Stimulated activated CD4-positive, alpha-beta T cell treated with anti-CD3 and anti-CD28 coated beads, Interleukin-1b, Interleukin-23, amount 100 ng/mL, for 24 hours (primary cell): Measurements from ENCODE around the gene HRH2.

ENCODE experiments used
- DNase-seq, 4 experiments: peaks; one replicate each; pipeline ENCODE4 v3.0.0-alpha.2; 2020; ENCODE audit warnings: low read depth in 4 of 4, low spot score in 1 of 4

HRH2 gene

GRCh38 chr5:175690586-175690985, 32.7 kb downstream of the HRH2 start:
- no peak for DNase-seq

- no peak for DNase-seq
Measured at GRCh38 chr5:175691761-175692160, 33.9 kb downstream of the HRH2 start.

GRCh38 chr5:175692235-175692995, 34.5 kb downstream of the HRH2 start:
- no peak for DNase-seq

- DNase-seq: no peak
Measured at GRCh38 chr5:175692996-175693710, 35.3 kb downstream of the HRH2 start.

GRCh38 chr5:175693741-175694140, 35.9 kb downstream of the HRH2 start:
- DNase-seq: no peak

GRCh38 chr5:175694371-175695160, 36.7 kb downstream of the HRH2 start:
- DNase-seq: no peak

GRCh38 chr5:175695161-175696126, 37.6 kb downstream of the HRH2 start:
- DNase-seq: no peak

- peak; percentile 53 to 76 (median 68) for DNase-seq
Measured at GRCh38 chr5:175696139-175696854, 38.4 kb downstream of the HRH2 start.

GRCh38 chr5:175696855-175697198, 39.0 kb downstream of the HRH2 start:
- DNase-seq: no peak

GRCh38 chr5:175697846-175698245, 40.0 kb downstream of the HRH2 start:
- DNase-seq: no peak

GRCh38 chr5:175698401-175699115, 40.7 kb downstream of the HRH2 start:
- no peak for DNase-seq

GRCh38 chr5:175700991-175701390, 43.1 kb downstream of the HRH2 start:
- DNase-seq: no peak

GRCh38 chr5:175701797-175702196, 43.9 kb downstream of the HRH2 start:
- no peak for DNase-seq

GRCh38 chr5:175706499-175706898, 48.6 kb downstream of the HRH2 start:
- no peak for DNase-seq

GRCh38 chr5:175707751-175708375, 50.0 kb downstream of the HRH2 start:
- DNase-seq: no peak

- DNase-seq: no peak
Measured at GRCh38 chr5:175709276-175709781, 51.5 kb downstream of the HRH2 start.

GRCh38 chr5:175710326-175710725, 52.5 kb downstream of the HRH2 start:
- DNase-seq: no peak

GRCh38 chr5:175711031-175711430, 53.2 kb downstream of the HRH2 start:
- DNase-seq: no peak
